PC-3 (cell line): ENCODE data around the gene ZC3H7A.

Source experiments
- CTCF ChIP-seq: fragments of 300-600 bp; sonication (generic); conservative IDR thresholded peaks from 2 replicates; pipeline ENCODE4 v1.5.1; 2017; ENCODE audit warnings: antibody characterized with exemption, low read depth, mild to moderate bottlenecking, low read length
- EZH2 ChIP-seq: fragments of 300-600 bp; sonication (generic); IDR thresholded peaks from one replicate; pipeline ENCODE4 v1.6.1; 2017; ENCODE audit warnings: antibody characterized with exemption, mild to moderate bottlenecking, low read length; ENCODE audit not compliant: unreplicated experiment
- EZH2phosphoT487 ChIP-seq: fragments of 300-600 bp; sonication (generic); IDR thresholded peaks from 2 replicates; pipeline ENCODE4 v1.6.1; 2018; ENCODE audit warnings: mild to moderate bottlenecking, antibody characterized with exemption, low read length, borderline replicate concordance

GRCh38 chr16:11836650-11837244 lies 39.7 kb upstream of the ZC3H7A start:
- TF ChIP-seq CTCF, result no peak
- no peak for TF ChIP-seq EZH2phosphoT487
- TF ChIP-seq EZH2, result no peak
